ENCODE measurements around the gene HSD17B2.

HSD17B2 gene

DNA sequence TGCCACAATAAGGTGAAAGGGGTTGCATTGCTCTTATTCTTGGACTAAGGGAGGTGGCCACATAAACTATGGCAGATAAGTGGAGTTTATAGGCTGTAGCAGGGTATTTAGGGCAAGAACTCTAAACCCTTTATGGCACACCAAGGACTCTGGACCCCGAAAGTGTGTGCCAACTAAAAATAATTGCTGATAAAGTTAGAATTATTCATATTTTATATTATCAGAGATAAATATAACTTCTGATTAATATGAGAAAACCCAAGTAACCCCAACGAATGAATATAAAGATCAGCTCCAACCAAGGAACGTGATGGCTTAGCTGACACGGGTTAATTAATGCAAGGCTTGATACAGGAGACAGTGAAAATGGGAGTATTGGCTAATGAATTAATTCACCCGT, 15.0 kb upstream of the HSD17B2 start:
- H3K9me3 ChIP-seq (ENCODE audit: control insufficient read depth, insufficient read depth, low read length): no peaks in the 10 kb centered on the region
- H3K9me2 ChIP-seq (replicated peaks; ENCODE audit: control insufficient read depth, low read length): no peaks in the 10 kb centered on the region
- no peak overlapping the region for H3K4me3 ChIP-seq (ENCODE audit: low read length)
- no peaks in the 10 kb centered on the region for H4K20me1 ChIP-seq (ENCODE audit: control insufficient read depth, insufficient read depth, low read depth, low read length)
- no peak overlapping the region for H3K27ac ChIP-seq (ENCODE audit: low read depth, low read length)
- peaks cover 30% of the 10 kb centered on the region; the same call in 1 of the 2 replicates for H3K27me3 ChIP-seq (ENCODE audit: control insufficient read depth, low read length)
- no peaks in the 10 kb centered on the region for H3F3A ChIP-seq (ENCODE audit: control insufficient read depth, insufficient read depth)
- H3K4me1 ChIP-seq (ENCODE audit: control insufficient read depth, low read length): no peaks in the 10 kb centered on the region
- no peaks in the 10 kb centered on the region for H3K36me3 ChIP-seq (ENCODE audit: control insufficient read depth, low read length)
- no peak overlapping the region for H3K4me2 ChIP-seq (ENCODE audit: low read length)
- no peak for TF ChIP-seq EZH2phosphoT487 (IDR thresholded peaks at IDR 0.05; ENCODE audit: borderline replicate concordance, low read length)
- TF ChIP-seq, protein P1, sequence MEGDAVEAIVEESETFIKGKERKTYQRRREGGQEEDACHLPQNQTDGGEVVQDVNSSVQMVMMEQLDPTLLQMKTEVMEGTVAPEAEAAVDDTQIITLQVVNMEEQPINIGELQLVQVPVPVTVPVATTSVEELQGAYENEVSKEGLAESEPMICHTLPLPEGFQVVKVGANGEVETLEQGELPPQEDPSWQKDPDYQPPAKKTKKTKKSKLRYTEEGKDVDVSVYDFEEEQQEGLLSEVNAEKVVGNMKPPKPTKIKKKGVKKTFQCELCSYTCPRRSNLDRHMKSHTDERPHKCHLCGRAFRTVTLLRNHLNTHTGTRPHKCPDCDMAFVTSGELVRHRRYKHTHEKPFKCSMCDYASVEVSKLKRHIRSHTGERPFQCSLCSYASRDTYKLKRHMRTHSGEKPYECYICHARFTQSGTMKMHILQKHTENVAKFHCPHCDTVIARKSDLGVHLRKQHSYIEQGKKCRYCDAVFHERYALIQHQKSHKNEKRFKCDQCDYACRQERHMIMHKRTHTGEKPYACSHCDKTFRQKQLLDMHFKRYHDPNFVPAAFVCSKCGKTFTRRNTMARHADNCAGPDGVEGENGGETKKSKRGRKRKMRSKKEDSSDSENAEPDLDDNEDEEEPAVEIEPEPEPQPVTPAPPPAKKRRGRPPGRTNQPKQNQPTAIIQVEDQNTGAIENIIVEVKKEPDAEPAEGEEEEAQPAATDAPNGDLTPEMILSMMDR (IDR thresholded peaks at IDR 0.05; ENCODE audit: low read depth, low read length, poor library complexity, severe bottlenecking): no peak
- H3K79me2 ChIP-seq (ENCODE audit: control insufficient read depth, low read length): no peaks in the 10 kb centered on the region

DNA sequence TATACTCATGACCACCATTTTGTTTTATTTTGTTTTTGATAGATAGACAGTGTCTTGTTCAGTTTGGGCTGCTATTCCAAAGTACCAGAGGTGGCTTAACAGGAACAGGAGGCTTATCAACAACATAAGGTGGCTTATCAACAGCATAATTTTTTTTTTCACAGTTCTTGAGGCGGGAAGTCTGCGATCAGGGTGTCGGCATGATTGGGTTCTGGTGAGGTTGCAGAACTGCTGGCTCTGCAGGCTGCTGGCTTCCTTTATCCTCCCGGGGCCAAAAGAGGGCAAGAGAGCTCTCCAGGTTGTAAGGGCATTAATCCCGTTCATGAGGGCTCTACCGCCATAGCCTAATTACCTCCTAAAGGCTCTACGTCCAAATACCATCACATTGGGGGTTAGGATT, 11.8 kb upstream of the HSD17B2 start:
- TF ChIP-seq EZH2phosphoT487 (IDR thresholded peaks at IDR 0.05; ENCODE audit: borderline replicate concordance, low read length): no peak
- TF ChIP-seq, protein P1 (IDR thresholded peaks at IDR 0.05; ENCODE audit: low read depth, low read length, poor library complexity, severe bottlenecking): no peak
- Histone ChIP-seq H4K20me1 (ENCODE audit: control insufficient read depth, insufficient read depth, low read depth, low read length) (no peaks in the 10 kb centered on the region), H3K9me2 (replicated peaks; ENCODE audit: control insufficient read depth, low read length) (no peaks in the 10 kb centered on the region), H3K27ac (ENCODE audit: low read depth, low read length) (no peak overlapping the region), H3K79me2 (ENCODE audit: control insufficient read depth, low read length) (no peaks in the 10 kb centered on the region), H3K9me3 (ENCODE audit: control insufficient read depth, insufficient read depth, low read length) (no peaks in the 10 kb centered on the region), H3K4me3 (ENCODE audit: low read length) (no peak overlapping the region), H3F3A (ENCODE audit: control insufficient read depth, insufficient read depth) (no peaks in the 10 kb centered on the region), H3K4me1 (ENCODE audit: control insufficient read depth, low read length) (no peaks in the 10 kb centered on the region), H3K4me2 (ENCODE audit: low read length) (no peak overlapping the region), H3K27me3 (ENCODE audit: control insufficient read depth, low read length) (peaks cover 29% of the 10 kb centered on the region), H3K36me3 (ENCODE audit: control insufficient read depth, low read length) (no peaks in the 10 kb centered on the region)

DNA sequence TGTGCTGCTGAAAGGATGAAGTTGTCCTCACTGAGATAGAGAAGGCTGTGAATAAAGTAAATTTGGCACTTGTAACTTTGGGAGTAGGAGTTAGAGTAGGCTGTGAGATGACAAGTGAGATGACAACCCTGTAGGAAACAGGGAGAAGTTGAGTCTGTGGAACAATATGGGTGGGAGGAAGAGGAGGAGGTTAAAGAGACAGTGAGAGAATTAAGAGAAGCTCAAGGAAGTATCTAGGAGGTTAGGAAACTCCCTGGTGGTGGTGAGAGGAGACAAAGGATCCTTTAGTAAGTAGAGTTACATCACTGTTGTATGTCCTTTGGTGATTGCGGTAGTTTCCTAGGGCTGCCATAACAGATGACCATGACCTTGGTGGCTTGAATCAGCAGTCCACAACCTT, 10.7 kb upstream of the HSD17B2 start:
- Histone ChIP-seq H3K27me3 (ENCODE audit: control insufficient read depth, low read length) (peaks cover 22% of the 10 kb centered on the region), H3K9me3 (ENCODE audit: control insufficient read depth, insufficient read depth, low read length) (no peaks in the 10 kb centered on the region), H3K4me2 (ENCODE audit: low read length) (no peak overlapping the region), H3F3A (ENCODE audit: control insufficient read depth, insufficient read depth) (no peaks in the 10 kb centered on the region), H3K4me1 (ENCODE audit: control insufficient read depth, low read length) (no peaks in the 10 kb centered on the region), H3K9me2 (replicated peaks; ENCODE audit: control insufficient read depth, low read length) (no peaks in the 10 kb centered on the region), H4K20me1 (ENCODE audit: control insufficient read depth, insufficient read depth, low read depth, low read length) (no peaks in the 10 kb centered on the region), H3K27ac (ENCODE audit: low read depth, low read length) (no peak overlapping the region), H3K79me2 (ENCODE audit: control insufficient read depth, low read length) (no peaks in the 10 kb centered on the region), H3K36me3 (ENCODE audit: control insufficient read depth, low read length) (no peaks in the 10 kb centered on the region), H3K4me3 (ENCODE audit: low read length) (no peak overlapping the region)
- TF ChIP-seq, protein P1 (IDR thresholded peaks at IDR 0.05; ENCODE audit: low read depth, low read length, poor library complexity, severe bottlenecking): no peak
- no peak for TF ChIP-seq EZH2phosphoT487 (IDR thresholded peaks at IDR 0.05; ENCODE audit: borderline replicate concordance, low read length)

DNA sequence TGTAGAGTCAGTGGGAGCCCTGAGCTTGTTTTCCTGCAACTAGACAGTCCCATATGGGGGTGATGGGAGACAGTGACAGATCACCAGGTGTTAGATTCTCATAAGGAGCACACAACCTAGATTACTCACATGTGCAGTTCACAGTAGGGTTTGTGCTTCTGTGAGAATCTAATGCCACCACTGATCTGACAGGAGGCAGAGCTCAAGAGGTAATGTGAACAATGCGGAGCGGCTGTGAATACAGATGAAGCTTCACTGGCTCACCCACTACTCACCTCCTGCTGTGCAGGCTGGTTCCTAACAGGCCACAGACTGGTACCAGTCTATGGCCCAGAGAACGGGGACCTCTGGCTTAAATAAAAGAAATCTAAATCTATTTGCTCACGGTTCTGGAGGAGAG, 10.2 kb upstream of the HSD17B2 start:
- Histone ChIP-seq H3K27ac (ENCODE audit: low read depth, low read length) (no peak overlapping the region), H4K20me1 (ENCODE audit: control insufficient read depth, insufficient read depth, low read depth, low read length) (no peaks in the 10 kb centered on the region), H3K4me1 (ENCODE audit: control insufficient read depth, low read length) (no peaks in the 10 kb centered on the region), H3K4me3 (ENCODE audit: low read length) (no peak overlapping the region), H3K36me3 (ENCODE audit: control insufficient read depth, low read length) (no peaks in the 10 kb centered on the region), H3K27me3 (ENCODE audit: control insufficient read depth, low read length) (peaks cover 19% of the 10 kb centered on the region), H3F3A (ENCODE audit: control insufficient read depth, insufficient read depth) (no peaks in the 10 kb centered on the region), H3K4me2 (ENCODE audit: low read length) (no peak overlapping the region), H3K9me3 (ENCODE audit: control insufficient read depth, insufficient read depth, low read length) (no peaks in the 10 kb centered on the region), H3K9me2 (replicated peaks; ENCODE audit: control insufficient read depth, low read length) (no peaks in the 10 kb centered on the region), H3K79me2 (ENCODE audit: control insufficient read depth, low read length) (no peaks in the 10 kb centered on the region)
- TF ChIP-seq EZH2phosphoT487 (IDR thresholded peaks at IDR 0.05; ENCODE audit: borderline replicate concordance, low read length): no peak
- TF ChIP-seq, protein P1 (IDR thresholded peaks at IDR 0.05; ENCODE audit: low read depth, low read length, poor library complexity, severe bottlenecking): no peak
